GM23338 (cell line): ENCODE data around the gene SFXN1. TPM values are rescaled to one million over a fixed set of nuclear protein-coding genes. Genes with fewer than 3 reads are reported as not detected.

ENCODE experiments used
- ATAC-seq: fragments of 200-7000 bp; cut with Tn5 transposase; 3 replicates; pipeline ENCODE4 v1.9.1; 2020
- DNase-seq: peaks from one replicate; pipeline ENCODE4 v3.0.0-alpha.2; 2015; ENCODE audit warnings: low spot score
- H2AFZ ChIP-seq: fragments of 200-600 bp; sonication (generic); 2 replicates; pipeline ENCODE4 v1.8.0; 2016; ENCODE audit warnings: antibody characterized with exemption, mild to moderate bottlenecking, moderate library complexity
- H3F3A ChIP-seq: fragments of 200-600 bp; sonication (generic); replicated peaks from 2 replicates; pipeline ENCODE4 v1.8.0; 2017; ENCODE audit warnings: antibody characterized with exemption, mixed run types, low read depth
- H3K27ac ChIP-seq: fragments of 200-600 bp; sonication (generic); 2 replicates; pipeline ENCODE4 v1.6.1; 2016; ENCODE audit warnings: low read depth
- H3K27me3 ChIP-seq: fragments of 200-600 bp; sonication (generic); 2 replicates; pipeline ENCODE4 v1.8.0; 2016; ENCODE audit warnings: mild to moderate bottlenecking, mixed run types, moderate library complexity; ENCODE audit not compliant: insufficient read depth
- H3K36me3 ChIP-seq: fragments of 200-600 bp; sonication (generic); 2 replicates; pipeline ENCODE4 v1.8.0; 2016; ENCODE audit warnings: mild to moderate bottlenecking; ENCODE audit not compliant: insufficient read depth
- H3K4me1 ChIP-seq: fragments of 200-600 bp; sonication (generic); 2 replicates; pipeline ENCODE4 v1.8.0; 2016; ENCODE audit warnings: mild to moderate bottlenecking, moderate library complexity; ENCODE audit not compliant: insufficient read depth
- H3K4me2 ChIP-seq: fragments of 200-600 bp; sonication (generic); 2 replicates; pipeline ENCODE4 v1.7.1; 2017; ENCODE audit warnings: mixed run types
- H3K4me3 ChIP-seq: fragments of 200-600 bp; sonication (generic); 2 replicates; pipeline ENCODE4 v1.6.1; 2016; ENCODE audit warnings: mixed run types
- H3K79me2 ChIP-seq: fragments of 200-600 bp; sonication (generic); replicated peaks from 2 replicates; pipeline ENCODE4 v1.8.0; 2017; ENCODE audit warnings: mild to moderate bottlenecking; ENCODE audit not compliant: insufficient read depth
- H3K9me2 ChIP-seq: fragments of 200-600 bp; sonication (generic); 2 replicates; pipeline ENCODE4 v1.8.0; 2017; ENCODE audit not compliant: insufficient read depth
- H4K20me1 ChIP-seq: fragments of 200-600 bp; sonication (generic); replicated peaks from 2 replicates; pipeline ENCODE4 v1.8.0; 2017; ENCODE audit warnings: mild to moderate bottlenecking; ENCODE audit not compliant: insufficient read depth
- H3K27ac Mint-ChIP-seq: 2 replicates; pipeline ENCODE4 v1.8.0; 2020; ENCODE audit warnings: inconsistent platforms, mild to moderate bottlenecking, moderate library complexity, mixed read lengths
- H3K27me3 Mint-ChIP-seq: 3 replicates; pipeline ENCODE4 v1.8.0; 2022; ENCODE audit warnings: low read depth, mild to moderate bottlenecking, moderate library complexity, mixed read lengths, inconsistent platforms; ENCODE audit not compliant: insufficient read depth, poor library complexity
- H3K36me3 Mint-ChIP-seq: 3 replicates; pipeline ENCODE4 v1.8.0; 2021; ENCODE audit warnings: low read depth, mild to moderate bottlenecking, inconsistent platforms, moderate library complexity, mixed read lengths
- H3K4me1 Mint-ChIP-seq: 3 replicates; pipeline ENCODE4 v1.8.0; 2020; ENCODE audit warnings: mild to moderate bottlenecking, inconsistent platforms, mixed read lengths
- H3K4me3 Mint-ChIP-seq: 3 replicates; pipeline ENCODE4 v1.8.0; 2021; ENCODE audit warnings: moderate library complexity, mild to moderate bottlenecking, inconsistent platforms, mixed read lengths
- H3K9me3 Mint-ChIP-seq: 3 replicates; pipeline ENCODE4 v1.8.0; 2020; ENCODE audit warnings: moderate library complexity, mild to moderate bottlenecking, inconsistent platforms, mixed read lengths
- CREB1 ChIP-seq: fragments of 250-450 bp; sonication (Bioruptor Pico); IDR thresholded peaks from 2 replicates; pipeline ENCODE4 v1.5.0; 2020; ENCODE audit warnings: low read depth, mild to moderate bottlenecking, moderate library complexity
- EZH2 ChIP-seq: fragments of 200-600 bp; sonication (generic); IDR thresholded peaks from one replicate; pipeline ENCODE4 v1.8.0; 2017; ENCODE audit warnings: antibody characterized with exemption, mild to moderate bottlenecking, low read depth; ENCODE audit not compliant: unreplicated experiment
- NANOG ChIP-seq: IDR thresholded peaks from 2 replicates; pipeline ENCODE4 v1.6.1; 2016; ENCODE audit warnings: antibody characterized with exemption, borderline replicate concordance
- POLR2AphosphoS5 ChIP-seq: IDR thresholded peaks from 2 replicates; pipeline ENCODE4 v1.6.1; 2016; ENCODE audit warnings: antibody characterized with exemption, low read depth
- STAT1 ChIP-seq: IDR thresholded peaks from one replicate; pipeline ENCODE4 v1.6.1; 2016; ENCODE audit warnings: antibody characterized with exemption; ENCODE audit not compliant: unreplicated experiment
- ZNF114 ChIP-seq: fragments of 250-450 bp; sonication (Bioruptor Pico); IDR thresholded peaks from 2 replicates; pipeline ENCODE4 v1.5.0; 2020; ENCODE audit warnings: mild to moderate bottlenecking, moderate library complexity
- ZNF331 ChIP-seq: fragments of 250-450 bp; sonication (Bioruptor Pico); IDR thresholded peaks from 2 replicates; pipeline ENCODE4 v1.5.0; 2020; ENCODE audit warnings: low read depth, mild to moderate bottlenecking, moderate library complexity
- polyA plus RNA-seq: library from polyadenylated mRNA; unstranded; fragments of >200 nt; fragmentation: Nextera tagmentation; extraction: Ambion mirVana; gene quantifications from 2 replicates; pipeline ENCODE4 v1.2.1, GENCODE V29; 2016
- total RNA-seq: library from RNA; depleted of rRNA; stranded (reverse); fragments of >200 nt; shearing (Covaris generic); gene quantifications from 2 replicates; pipeline ENCODE4 v1.2.3, GENCODE V29; 2014
- TF ChIP-seq, protein P1 (sequence below): fragments of 250-450 bp; sonication (Bioruptor Pico); IDR thresholded peaks from 2 replicates; pipeline ENCODE4 v1.5.0; 2020; ENCODE audit warnings: mild to moderate bottlenecking, moderate library complexity
- TF ChIP-seq, protein P2 (sequence below): IDR thresholded peaks from 2 replicates; pipeline ENCODE4 v1.6.1; 2016; ENCODE audit warnings: antibody characterized with exemption

Gene SFXN1
- total and polyA plus RNA-seq, 2 experiments from 2014 or later = 44.0 to 97.7 TPM

DNA sequence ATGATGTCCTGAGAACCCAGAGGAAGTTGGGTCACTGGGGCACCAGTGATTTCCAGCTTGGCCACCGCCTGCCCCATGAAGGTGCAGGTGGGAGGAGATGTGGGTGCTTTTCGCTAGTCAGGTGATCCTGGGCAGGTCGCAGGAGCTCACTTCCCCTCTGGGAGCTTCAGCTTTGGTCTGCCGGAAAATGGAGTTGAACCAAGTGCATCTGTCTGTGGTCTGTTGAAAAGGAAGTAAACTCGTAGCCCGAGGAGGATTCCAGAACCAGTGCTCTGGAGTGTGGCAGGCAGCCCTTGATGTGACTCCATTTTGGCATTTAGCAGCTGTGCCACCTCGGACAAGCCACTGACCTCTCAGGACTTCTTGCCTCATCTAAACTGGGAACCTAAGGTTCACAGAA, 97.7 kb downstream of the SFXN1 start (continued):
- TF ChIP-seq, protein P1, sequence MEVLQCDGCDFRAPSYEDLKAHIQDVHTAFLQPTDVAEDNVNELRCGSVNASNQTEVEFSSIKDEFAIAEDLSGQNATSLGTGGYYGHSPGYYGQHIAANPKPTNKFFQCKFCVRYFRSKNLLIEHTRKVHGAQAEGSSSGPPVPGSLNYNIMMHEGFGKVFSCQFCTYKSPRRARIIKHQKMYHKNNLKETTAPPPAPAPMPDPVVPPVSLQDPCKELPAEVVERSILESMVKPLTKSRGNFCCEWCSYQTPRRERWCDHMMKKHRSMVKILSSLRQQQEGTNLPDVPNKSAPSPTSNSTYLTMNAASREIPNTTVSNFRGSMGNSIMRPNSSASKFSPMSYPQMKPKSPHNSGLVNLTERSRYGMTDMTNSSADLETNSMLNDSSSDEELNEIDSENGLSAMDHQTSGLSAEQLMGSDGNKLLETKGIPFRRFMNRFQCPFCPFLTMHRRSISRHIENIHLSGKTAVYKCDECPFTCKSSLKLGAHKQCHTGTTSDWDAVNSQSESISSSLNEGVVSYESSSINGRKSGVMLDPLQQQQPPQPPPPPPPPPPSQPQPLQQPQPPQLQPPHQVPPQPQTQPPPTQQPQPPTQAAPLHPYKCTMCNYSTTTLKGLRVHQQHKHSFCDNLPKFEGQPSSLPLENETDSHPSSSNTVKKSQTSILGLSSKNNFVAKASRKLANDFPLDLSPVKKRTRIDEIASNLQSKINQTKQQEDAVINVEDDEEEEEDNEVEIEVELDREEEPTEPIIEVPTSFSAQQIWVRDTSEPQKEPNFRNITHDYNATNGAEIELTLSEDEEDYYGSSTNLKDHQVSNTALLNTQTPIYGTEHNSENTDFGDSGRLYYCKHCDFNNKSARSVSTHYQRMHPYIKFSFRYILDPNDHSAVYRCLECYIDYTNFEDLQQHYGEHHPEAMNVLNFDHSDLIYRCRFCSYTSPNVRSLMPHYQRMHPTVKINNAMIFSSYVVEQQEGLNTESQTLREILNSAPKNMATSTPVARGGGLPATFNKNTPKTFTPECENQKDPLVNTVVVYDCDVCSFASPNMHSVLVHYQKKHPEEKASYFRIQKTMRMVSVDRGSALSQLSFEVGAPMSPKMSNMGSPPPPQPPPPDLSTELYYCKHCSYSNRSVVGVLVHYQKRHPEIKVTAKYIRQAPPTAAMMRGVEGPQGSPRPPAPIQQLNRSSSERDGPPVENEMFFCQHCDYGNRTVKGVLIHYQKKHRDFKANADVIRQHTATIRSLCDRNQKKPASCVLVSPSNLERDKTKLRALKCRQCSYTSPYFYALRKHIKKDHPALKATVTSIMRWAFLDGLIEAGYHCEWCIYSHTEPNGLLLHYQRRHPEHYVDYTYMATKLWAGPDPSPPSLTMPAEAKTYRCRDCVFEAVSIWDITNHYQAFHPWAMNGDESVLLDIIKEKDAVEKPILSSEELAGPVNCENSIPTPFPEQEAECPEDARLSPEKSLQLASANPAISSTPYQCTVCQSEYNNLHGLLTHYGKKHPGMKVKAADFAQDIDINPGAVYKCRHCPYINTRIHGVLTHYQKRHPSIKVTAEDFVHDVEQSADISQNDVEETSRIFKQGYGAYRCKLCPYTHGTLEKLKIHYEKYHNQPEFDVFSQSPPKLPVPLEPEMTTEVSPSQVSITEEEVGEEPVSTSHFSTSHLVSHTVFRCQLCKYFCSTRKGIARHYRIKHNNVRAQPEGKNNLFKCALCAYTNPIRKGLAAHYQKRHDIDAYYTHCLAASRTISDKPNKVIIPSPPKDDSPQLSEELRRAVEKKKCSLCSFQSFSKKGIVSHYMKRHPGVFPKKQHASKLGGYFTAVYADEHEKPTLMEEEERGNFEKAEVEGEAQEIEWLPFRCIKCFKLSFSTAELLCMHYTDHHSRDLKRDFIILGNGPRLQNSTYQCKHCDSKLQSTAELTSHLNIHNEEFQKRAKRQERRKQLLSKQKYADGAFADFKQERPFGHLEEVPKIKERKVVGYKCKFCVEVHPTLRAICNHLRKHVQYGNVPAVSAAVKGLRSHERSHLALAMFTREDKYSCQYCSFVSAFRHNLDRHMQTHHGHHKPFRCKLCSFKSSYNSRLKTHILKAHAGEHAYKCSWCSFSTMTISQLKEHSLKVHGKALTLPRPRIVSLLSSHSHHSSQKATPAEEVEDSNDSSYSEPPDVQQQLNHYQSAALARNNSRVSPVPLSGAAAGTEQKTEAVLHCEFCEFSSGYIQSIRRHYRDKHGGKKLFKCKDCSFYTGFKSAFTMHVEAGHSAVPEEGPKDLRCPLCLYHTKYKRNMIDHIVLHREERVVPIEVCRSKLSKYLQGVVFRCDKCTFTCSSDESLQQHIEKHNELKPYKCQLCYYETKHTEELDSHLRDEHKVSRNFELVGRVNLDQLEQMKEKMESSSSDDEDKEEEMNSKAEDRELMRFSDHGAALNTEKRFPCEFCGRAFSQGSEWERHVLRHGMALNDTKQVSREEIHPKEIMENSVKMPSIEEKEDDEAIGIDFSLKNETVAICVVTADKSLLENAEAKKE = no peak
- TF ChIP-seq CREB1 (CRISPR knock-in tag) (no peak), ZNF114 (CRISPR knock-in tag) (no peak), POLR2AphosphoS5 (no peak), NANOG (no peak), ZNF331 (CRISPR knock-in tag) (no peak)

DNA sequence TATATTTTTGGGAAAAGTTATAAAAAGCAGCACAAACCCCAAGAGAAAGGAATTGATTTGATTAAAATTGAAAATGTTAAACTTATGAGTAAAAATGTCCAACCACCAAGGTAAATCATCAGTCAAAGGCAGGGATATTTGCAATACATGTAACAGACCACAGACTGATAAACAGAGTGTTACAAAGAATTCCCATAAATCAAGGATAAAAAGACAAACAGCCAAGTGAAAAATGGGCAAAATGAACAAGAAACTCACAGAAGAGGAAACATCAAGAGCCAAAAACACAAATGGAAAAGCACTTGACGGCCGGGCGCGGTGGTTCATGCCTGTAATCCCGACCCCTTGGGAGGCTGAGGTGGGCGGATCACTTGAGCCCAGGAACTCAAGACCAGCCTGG, 98.2 kb downstream of the SFXN1 start:
- H3K4me3 Mint-ChIP-seq = no peak overlapping the region
- no peak for ATAC-seq
- no peak overlapping the region for H3K27ac ChIP-seq
- no peaks in the 10 kb centered on the region; the same call in 1 of the 2 replicates for H3K36me3 ChIP-seq
- peaks cover 19% of the 10 kb centered on the region for H3K4me1 Mint-ChIP-seq
- peaks cover 22% of the 10 kb centered on the region; the same call in 1 of the 2 replicates for H3K9me2 ChIP-seq
- H4K20me1 ChIP-seq = no peaks in the 10 kb centered on the region
- DNase-seq = no peak
- H3K4me1 ChIP-seq = peaks cover 27% of the 10 kb centered on the region
- peaks cover 12% of the 10 kb centered on the region for H3K27me3 Mint-ChIP-seq
- H2AFZ ChIP-seq = no peak overlapping the region
- no peak overlapping the region for H3K27ac Mint-ChIP-seq
- H3F3A ChIP-seq = no peaks in the 10 kb centered on the region; the same call in 1 of the 2 replicates
- no peaks in the 10 kb centered on the region for H3K79me2 ChIP-seq
- peaks cover 9% of the 10 kb centered on the region for H3K9me3 Mint-ChIP-seq
- H3K4me2 ChIP-seq = no peak overlapping the region
- no peaks in the 10 kb centered on the region for H3K27me3 ChIP-seq
- no peak overlapping the region for H3K4me3 ChIP-seq
- H3K36me3 Mint-ChIP-seq = peaks cover 6% of the 10 kb centered on the region; the same call in 2 of the 3 replicates
- TF ChIP-seq STAT1 (no peak), EZH2 (no peak), POLR2AphosphoS5 (no peak), ZNF114 (CRISPR knock-in tag) (no peak), CREB1 (CRISPR knock-in tag) (no peak)
- TF ChIP-seq, protein P2, sequence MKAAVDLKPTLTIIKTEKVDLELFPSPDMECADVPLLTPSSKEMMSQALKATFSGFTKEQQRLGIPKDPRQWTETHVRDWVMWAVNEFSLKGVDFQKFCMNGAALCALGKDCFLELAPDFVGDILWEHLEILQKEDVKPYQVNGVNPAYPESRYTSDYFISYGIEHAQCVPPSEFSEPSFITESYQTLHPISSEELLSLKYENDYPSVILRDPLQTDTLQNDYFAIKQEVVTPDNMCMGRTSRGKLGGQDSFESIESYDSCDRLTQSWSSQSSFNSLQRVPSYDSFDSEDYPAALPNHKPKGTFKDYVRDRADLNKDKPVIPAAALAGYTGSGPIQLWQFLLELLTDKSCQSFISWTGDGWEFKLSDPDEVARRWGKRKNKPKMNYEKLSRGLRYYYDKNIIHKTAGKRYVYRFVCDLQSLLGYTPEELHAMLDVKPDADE = no peak
- TF ChIP-seq, protein P1 = no peak
